ENCODE data around the gene CA7.
"Not testable (repeated sequence)": the region's sequence is repeated elsewhere in the genome, so short reads cannot be mapped to it uniquely, and the experiment has no call there.

The CA7 gene

DNA sequence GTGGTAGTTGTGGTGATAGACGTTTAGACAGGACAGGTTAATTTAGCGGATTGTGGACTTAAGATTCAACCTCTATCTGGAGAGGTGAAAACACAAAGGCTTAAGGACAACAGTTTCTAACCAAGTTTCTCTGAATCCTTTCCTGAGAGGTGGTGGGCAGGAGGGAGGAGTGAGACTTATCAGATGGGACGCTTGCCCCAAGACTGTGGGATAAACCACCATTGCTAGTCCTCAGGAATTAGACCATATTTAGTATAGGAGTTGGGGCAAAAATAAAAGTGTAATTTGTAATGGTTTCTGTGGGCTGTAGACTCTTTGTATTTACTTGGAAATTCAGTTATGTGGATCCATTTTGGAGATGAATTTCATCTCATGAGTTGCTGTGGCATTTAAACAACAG lies 42.7 kb downstream of the CA7 start:
- no peaks in the 10 kb centered on the region for H3K27me3 ChIP-seq (ENCODE audit: low read depth)
- H3K4me1 ChIP-seq, result peaks cover 1% of the 10 kb centered on the region
- H3K9me3 ChIP-seq, result no peaks in the 10 kb centered on the region
- no peak for DNase-seq (ENCODE audit: low spot score in 2 of 2)
- in situ Hi-C loops (cut with MboI; ENCODE audit: low sequenced_read_pairs), result no loop called here
- H3K36me3 ChIP-seq (replicated peaks), result peaks cover 30% of the 10 kb centered on the region
- no peak overlapping the region for H3K4me3 ChIP-seq

DNA sequence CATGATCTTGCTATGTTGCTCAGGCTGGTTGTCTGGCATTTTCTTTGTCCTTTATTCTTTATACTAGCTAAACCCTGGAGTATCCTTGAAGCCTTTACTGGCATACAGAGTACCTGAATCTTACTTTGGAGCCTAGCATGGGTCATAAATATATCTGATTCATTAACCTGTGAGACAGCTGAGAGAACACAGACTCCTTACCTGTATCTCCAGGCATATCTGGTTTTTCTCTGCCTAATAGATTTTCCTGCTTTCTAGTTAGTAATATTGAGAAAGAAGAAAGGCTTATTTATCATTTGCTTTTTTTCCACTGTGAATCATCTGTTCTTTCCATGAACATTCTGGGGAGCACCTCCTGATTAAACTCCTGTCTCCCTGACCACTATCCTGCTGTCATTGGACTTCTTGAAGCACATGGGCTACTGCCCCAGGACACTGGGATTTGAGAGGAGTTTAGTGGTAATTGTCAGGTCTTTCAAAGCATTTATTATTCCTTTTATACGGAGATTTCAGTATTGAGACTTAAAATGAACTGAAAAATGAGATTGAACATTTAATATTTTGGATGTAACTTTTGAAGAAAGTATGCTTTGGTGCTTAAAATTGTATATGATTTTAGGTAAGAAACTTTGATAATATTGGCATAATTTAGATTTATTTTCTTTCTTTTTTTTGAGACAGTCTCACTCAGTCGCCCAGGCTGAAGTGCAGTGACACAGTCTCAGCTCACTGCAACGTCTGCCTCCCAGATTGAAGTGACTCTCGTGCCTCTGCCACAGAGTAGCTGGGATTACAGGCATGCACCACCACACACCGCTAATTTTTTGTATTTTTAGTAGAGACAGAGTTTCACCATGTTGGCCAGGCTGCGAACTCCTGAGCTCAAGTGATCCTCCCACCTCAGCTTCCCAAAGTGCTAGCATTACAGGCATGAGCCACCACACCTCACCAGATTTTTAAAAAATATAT lies 44.7 kb downstream of the CA7 start:
- H3K4me3 ChIP-seq, result no peak overlapping the region
- H3K9me3 ChIP-seq, result no peaks in the 10 kb centered on the region
- H3K4me1 ChIP-seq, result no peaks in the 10 kb centered on the region
- DNase-seq (ENCODE audit: low spot score in 2 of 2), result no peak
- peaks cover 30% of the 10 kb centered on the region for H3K36me3 ChIP-seq (replicated peaks)
- in situ Hi-C loops (cut with MboI; ENCODE audit: low sequenced_read_pairs), result no loop called here
- H3K27me3 ChIP-seq (ENCODE audit: low read depth), result no peaks in the 10 kb centered on the region

DNA sequence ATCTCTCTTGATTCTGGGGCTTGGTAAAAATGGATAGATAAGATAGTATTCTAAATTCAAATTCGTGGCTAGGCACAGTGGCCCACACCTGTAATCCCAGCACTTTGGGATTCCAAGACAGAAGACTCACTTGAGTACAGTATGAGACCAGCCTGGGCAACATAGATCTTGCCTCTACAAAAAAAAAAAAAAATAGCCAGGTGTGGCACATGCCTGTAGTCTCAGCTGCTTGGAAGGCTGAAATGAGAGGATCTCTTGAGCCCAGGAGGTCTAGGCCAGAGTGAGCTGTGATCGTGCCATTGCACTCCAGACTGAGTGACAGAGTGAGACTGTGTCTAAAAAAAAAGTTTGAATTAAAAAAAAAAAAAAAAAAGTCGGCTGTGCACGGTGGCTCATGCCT lies 45.4 kb downstream of the CA7 start:
- in situ Hi-C loops (cut with MboI; ENCODE audit: low sequenced_read_pairs), result no loop called here
- no peak for DNase-seq (ENCODE audit: low spot score in 2 of 2)
- Histone ChIP-seq H3K9me3 (no peaks in the 10 kb centered on the region), H3K4me3 (no peak overlapping the region), H3K4me1 (no peaks in the 10 kb centered on the region), H3K27me3 (ENCODE audit: low read depth) (no peaks in the 10 kb centered on the region), H3K36me3 (replicated peaks) (peaks cover 24% of the 10 kb centered on the region)

DNA sequence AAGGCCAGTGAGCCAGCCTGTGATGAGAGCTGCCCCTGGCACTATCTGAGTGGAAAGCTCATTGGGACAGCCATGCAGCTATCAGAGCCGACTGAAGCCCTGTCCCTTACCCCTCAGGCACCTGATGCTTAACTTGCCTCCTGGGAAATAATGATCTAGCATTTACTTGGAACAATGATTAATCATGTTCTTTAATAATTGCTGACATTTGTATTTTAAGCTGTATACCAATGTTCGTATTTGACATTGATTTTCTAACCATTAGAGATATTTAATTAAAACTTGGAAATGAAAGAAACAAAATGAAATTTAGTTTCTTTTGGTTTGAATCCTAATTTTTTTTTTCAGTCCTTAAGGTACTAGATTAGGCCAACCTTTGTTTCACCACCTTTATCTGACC lies 46.6 kb downstream of the CA7 start:
- Histone ChIP-seq H3K9me3 (no peaks in the 10 kb centered on the region), H3K4me3 (no peak overlapping the region), H3K27me3 (ENCODE audit: low read depth) (no peaks in the 10 kb centered on the region), H3K4me1 (no peaks in the 10 kb centered on the region), H3K36me3 (replicated peaks) (peaks cover 12% of the 10 kb centered on the region)
- DNase-seq (ENCODE audit: low spot score in 2 of 2), result no peak
- in situ Hi-C loops (cut with MboI; ENCODE audit: low sequenced_read_pairs), result no loop called here

DNA sequence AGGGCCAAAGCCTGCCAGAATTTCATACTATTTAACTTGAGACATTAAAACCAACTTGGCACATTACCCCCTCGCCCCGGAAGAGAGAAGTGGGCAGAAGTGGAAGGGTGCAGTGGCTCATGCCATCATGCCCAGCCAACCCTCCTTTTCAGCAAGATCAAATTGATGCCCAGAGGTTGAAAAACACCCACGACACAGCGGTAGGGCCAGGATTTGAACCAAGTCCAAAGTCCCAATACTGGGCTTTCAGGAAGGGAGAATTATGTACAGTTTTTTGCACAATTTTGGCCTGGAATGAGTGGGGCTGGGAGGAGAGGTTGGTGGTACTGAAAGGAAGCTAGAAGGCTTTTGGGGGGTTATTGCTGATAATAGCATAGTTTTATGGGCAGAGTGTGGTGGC lies 47.1 kb downstream of the CA7 start:
- Histone ChIP-seq H3K4me1 (peaks cover 2% of the 10 kb centered on the region; the same call in 1 of the 2 replicates), H3K27me3 (ENCODE audit: low read depth) (no peaks in the 10 kb centered on the region), H3K9me3 (no peaks in the 10 kb centered on the region), H3K4me3 (no peak overlapping the region), H3K36me3 (replicated peaks) (peaks cover 10% of the 10 kb centered on the region)
- in situ Hi-C loops (cut with MboI; ENCODE audit: low sequenced_read_pairs), result no loop called here
- DNase-seq (ENCODE audit: low spot score in 2 of 2), result no peak

DNA sequence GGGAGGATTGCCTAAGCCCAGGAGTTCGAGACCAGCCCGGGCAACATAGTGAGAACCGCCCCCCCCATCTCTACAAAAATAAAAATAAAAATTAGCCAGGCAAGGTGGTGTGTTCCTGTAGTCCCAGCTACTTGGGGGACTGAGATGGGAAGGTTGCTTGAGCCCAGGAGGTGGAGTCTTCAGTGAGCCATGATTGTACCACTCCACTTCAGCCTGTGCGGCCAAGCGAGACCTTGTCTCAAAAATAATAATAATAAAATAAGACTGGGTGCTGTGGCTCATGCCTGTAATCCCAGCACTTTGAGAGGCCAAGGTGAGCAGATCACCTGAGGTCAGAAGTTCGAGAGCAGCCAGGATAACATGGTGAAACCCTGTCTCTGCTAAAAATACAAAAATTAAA lies 47.6 kb downstream of the CA7 start:
- in situ Hi-C loops (cut with MboI; ENCODE audit: low sequenced_read_pairs), result no loop called here
- H3K9me3 ChIP-seq, result no peaks in the 10 kb centered on the region
- H3K4me1 ChIP-seq, result peaks cover 7% of the 10 kb centered on the region; the same call in 1 of the 2 replicates
- no peak for DNase-seq (ENCODE audit: low spot score in 2 of 2)
- H3K27me3 ChIP-seq (ENCODE audit: low read depth), result no peaks in the 10 kb centered on the region
- peaks cover 6% of the 10 kb centered on the region for H3K36me3 ChIP-seq (replicated peaks)
- no peak overlapping the region for H3K4me3 ChIP-seq

DNA sequence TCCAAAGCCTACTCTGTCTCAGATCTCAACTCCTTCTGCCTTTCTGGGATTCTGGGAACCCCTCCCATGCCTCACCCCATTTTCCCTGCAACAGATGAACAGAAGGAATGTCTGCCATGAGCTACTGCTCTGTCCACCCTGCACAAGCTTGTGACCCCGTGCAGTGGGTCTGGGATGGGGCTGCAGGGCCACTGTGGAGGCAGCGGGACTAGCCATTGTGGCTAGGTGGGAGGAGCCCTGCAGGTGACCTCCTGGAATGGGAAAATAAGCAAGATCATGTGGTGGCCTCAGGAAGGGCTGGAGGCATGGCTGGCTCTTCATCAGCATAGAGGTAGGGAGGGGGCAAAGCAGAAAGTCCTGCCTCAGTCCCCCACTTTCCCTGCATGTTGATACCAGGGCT lies 49.8 kb downstream of the CA7 start:
- Histone ChIP-seq H3K27me3 (ENCODE audit: low read depth) (no peaks in the 10 kb centered on the region), H3K9me3 (no peaks in the 10 kb centered on the region), H3K4me1 (peaks cover 7% of the 10 kb centered on the region; the same call in 1 of the 2 replicates), H3K4me3 (no peak overlapping the region), H3K36me3 (replicated peaks) (no peaks in the 10 kb centered on the region)
- no peak for DNase-seq (ENCODE audit: low spot score in 2 of 2)
- in situ Hi-C loops (cut with MboI; ENCODE audit: low sequenced_read_pairs), result no loop called here

DNA sequence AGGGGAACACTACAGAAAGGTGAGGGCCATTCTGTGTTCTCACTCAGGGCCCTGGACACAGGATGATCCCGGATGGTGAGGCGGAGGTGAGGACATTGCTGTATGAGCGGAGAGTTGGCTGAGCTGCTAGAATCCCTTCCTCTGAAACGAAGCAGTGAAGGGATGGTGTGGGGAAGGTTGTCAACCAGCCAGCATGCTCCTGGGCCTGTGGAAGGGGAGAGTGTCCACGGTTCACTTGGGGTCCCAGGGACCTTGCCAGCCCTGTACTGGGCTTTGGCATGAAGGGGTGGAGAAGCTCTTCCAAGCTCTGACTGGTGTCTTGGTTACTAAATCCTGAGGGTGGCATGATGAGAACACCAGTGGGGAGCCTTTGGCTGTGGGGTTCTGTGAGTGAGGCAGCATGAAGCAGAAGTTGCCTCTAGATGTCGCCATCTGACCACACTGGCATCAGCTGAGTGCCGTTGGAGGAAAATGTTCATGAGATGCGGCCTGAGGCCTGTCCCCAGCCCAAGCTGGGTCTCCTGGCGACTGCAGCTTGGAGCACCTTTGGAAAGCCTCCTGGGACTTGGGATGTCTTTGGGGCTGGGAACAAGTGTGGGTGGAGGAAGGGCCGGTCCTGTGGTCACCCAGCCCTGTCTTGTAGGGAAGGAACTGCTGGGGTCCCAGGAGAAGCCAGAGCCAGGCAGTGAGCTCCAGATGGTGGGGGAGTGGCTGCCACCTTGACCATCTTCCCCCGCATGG lies 50.9 kb downstream of the CA7 start:
- Histone ChIP-seq H3K27me3 (ENCODE audit: low read depth) (no peaks in the 10 kb centered on the region), H3K9me3 (no peaks in the 10 kb centered on the region), H3K36me3 (replicated peaks) (no peaks in the 10 kb centered on the region), H3K4me1 (peaks cover 7% of the 10 kb centered on the region), H3K4me3 (no peak overlapping the region)
- in situ Hi-C loops (cut with MboI; ENCODE audit: low sequenced_read_pairs), result no loop called here
- peak; percentile 56 to 74 for DNase-seq (ENCODE audit: low spot score in 2 of 2)

DNA sequence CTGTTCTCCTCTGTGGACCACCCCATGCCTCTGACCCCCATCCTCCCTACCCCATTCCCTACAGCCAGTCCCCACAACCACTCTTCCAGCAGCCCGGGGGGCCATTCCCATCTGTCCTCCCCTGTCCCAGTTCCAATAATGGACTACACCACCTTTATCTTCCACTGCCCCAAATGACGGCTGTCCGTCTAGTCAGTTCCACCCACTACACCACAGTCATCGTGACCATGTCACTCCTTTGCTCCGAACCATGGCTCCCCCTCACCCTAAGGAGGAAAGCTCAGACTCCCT lies 51.4 kb downstream of the CA7 start:
- no peaks in the 10 kb centered on the region for H3K27me3 ChIP-seq (ENCODE audit: low read depth)
- no peak overlapping the region for H3K4me3 ChIP-seq
- no peak for DNase-seq (ENCODE audit: low spot score in 2 of 2)
- no peaks in the 10 kb centered on the region for H3K9me3 ChIP-seq
- H3K36me3 ChIP-seq (replicated peaks), result no peaks in the 10 kb centered on the region
- in situ Hi-C loops (cut with MboI; ENCODE audit: low sequenced_read_pairs), result no loop called here
- H3K4me1 ChIP-seq, result peaks cover 7% of the 10 kb centered on the region

DNA sequence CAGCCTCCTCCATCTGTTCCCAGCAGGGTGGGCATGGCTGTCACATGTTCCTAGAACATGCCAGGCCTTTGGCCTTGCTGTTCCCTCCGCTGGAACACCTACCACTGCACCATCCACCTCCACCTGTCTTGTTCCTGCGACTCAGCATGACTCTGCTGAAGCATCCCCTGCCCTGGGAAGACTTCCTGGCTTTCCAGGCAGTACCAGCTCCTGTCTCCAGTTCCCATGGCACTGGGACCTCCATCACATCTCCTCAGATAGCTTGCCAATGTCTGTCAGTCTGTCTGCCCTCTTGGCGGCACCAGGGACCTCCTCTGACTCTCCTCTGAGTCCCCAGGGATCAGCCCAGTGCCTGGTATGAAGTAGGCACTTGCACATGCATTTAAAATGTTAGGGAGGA lies 51.8 kb downstream of the CA7 start:
- H3K4me3 ChIP-seq, result no peak overlapping the region
- H3K4me1 ChIP-seq, result peaks cover 7% of the 10 kb centered on the region
- H3K27me3 ChIP-seq (ENCODE audit: low read depth), result no peaks in the 10 kb centered on the region
- in situ Hi-C loops (cut with MboI; ENCODE audit: low sequenced_read_pairs), result no loop called here
- no peaks in the 10 kb centered on the region for H3K9me3 ChIP-seq
- DNase-seq (ENCODE audit: low spot score in 2 of 2), result no peak
- H3K36me3 ChIP-seq (replicated peaks), result no peaks in the 10 kb centered on the region

DNA sequence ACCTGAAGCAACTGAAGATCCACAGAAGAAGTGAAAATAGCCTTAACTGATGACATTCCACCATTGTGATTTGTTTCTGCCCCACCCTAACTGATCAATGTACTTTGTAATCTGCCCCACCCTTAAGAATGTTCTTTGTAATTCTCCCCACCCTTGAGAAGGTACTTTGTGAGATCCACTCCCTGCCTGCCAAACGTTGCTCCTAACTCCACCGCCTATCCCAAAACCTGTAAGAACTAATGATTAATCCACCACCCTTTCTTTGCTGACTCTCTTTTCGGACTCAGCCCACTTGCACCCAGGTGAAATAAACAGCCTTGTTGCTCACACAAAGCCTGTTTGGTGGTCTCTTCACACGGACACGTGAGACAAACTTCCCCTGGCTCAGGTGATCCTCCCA lies 52.5 kb downstream of the CA7 start:
- H3K27me3 ChIP-seq (ENCODE audit: low read depth); H3K9me3 ChIP-seq; H3K36me3 ChIP-seq (replicated peaks); in situ Hi-C loops (cut with MboI; ENCODE audit: low sequenced_read_pairs); H3K4me1 ChIP-seq; H3K4me3 ChIP-seq; DNase-seq (ENCODE audit: low spot score in 2 of 2): not testable (repeated sequence)

DNA sequence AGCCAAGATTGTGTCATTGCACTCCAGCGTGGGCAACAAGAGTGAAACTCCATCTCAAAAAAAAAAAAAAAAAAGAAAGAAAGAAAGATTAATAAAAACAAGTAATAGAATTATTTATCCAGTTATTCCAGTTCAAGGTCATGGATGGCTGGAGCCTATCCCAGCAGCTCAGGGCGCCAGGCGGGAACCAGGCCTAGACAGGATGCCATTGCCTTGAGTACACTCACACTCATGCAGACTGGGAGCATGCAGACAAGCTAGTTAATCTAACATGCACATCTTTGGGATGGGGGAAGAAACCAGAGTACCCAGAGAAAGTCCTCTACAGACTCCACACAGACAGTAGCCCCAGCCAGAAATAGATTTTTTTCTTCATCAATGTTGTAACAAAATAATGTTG lies 54.0 kb downstream of the CA7 start:
- Histone ChIP-seq H3K27me3 (ENCODE audit: low read depth) (no peaks in the 10 kb centered on the region), H3K4me3 (no peak overlapping the region), H3K9me3 (no peaks in the 10 kb centered on the region), H3K4me1 (peaks cover 7% of the 10 kb centered on the region), H3K36me3 (replicated peaks) (no peaks in the 10 kb centered on the region)
- no peak for DNase-seq (ENCODE audit: low spot score in 2 of 2)
- in situ Hi-C loops (cut with MboI; ENCODE audit: low sequenced_read_pairs), result no loop called here

DNA sequence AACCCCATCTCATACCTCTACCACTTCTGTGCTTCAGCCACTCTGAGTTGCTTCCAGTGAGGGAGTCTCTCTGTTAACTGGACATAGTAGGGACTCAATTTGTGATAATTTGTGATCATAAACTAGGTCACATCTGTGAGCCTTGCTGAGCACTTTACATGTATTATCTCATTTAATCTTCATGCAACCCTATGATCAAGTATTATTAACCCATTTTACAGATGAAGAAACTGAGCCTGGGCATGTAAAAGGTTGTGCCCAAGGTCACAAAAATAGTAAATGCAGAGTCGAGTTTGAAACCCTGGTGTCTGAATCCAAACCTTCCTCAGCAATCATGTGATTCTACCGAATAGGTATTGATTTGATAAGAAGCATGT lies 54.7 kb downstream of the CA7 start:
- DNase-seq (ENCODE audit: low spot score in 2 of 2), result no peak
- in situ Hi-C loops (cut with MboI; ENCODE audit: low sequenced_read_pairs), result no loop called here
- Histone ChIP-seq H3K4me3 (no peak overlapping the region), H3K27me3 (ENCODE audit: low read depth) (no peaks in the 10 kb centered on the region), H3K36me3 (replicated peaks) (no peaks in the 10 kb centered on the region), H3K4me1 (peaks cover 7% of the 10 kb centered on the region), H3K9me3 (no peaks in the 10 kb centered on the region)

DNA sequence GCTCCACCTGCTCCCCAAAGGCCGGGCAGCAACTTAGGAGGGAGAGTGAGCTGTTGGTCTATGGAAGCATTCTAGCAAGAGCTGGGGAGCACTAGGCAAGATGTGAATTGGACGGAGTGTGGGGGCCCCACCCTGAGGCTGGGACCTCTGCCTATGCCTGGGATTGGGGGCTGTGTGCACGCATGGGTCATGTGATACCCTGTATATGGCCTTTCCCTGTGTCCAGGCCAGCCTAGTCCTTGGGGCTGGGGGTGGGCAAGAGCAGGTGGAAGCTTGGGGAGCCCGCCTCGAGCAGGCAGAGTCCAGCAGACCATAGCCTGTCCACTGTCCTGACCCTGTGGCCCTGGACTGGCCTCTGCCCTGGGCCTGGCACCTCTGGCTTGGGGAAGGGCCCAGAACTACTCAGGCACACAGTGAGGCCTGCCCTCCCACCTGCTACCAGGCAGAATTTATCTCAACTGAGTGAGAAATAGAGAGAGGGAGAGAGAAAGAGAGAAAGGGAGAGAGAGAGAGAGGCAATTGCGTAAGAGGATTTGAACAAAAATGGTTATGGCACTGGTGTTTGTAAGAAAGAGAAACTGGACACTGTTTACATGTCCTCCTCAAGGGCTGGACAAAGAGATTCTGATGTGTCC lies 55.2 kb downstream of the CA7 start:
- Histone ChIP-seq H3K27me3 (ENCODE audit: low read depth) (no peaks in the 10 kb centered on the region), H3K4me1 (peaks cover 7% of the 10 kb centered on the region), H3K4me3 (no peak overlapping the region), H3K36me3 (replicated peaks) (no peaks in the 10 kb centered on the region), H3K9me3 (no peaks in the 10 kb centered on the region)
- DNase-seq (ENCODE audit: low spot score in 2 of 2), result no peak
- in situ Hi-C loops (cut with MboI; ENCODE audit: low sequenced_read_pairs), result no loop called here
